Amygdala (tissue), 56 donors: ENCODE measurements around the gene ICOS.

Experiments used
- DNase-seq, 56 donors: peaks; one replicate each; lab custom pipeline; 2025; lab: John Stamatoyannopoulos, UW

Gene ICOS

GRCh38 chr2:204004912-204005311 lies 68.3 kb downstream of the ICOS start:
- DNase-seq = no peak

DNA sequence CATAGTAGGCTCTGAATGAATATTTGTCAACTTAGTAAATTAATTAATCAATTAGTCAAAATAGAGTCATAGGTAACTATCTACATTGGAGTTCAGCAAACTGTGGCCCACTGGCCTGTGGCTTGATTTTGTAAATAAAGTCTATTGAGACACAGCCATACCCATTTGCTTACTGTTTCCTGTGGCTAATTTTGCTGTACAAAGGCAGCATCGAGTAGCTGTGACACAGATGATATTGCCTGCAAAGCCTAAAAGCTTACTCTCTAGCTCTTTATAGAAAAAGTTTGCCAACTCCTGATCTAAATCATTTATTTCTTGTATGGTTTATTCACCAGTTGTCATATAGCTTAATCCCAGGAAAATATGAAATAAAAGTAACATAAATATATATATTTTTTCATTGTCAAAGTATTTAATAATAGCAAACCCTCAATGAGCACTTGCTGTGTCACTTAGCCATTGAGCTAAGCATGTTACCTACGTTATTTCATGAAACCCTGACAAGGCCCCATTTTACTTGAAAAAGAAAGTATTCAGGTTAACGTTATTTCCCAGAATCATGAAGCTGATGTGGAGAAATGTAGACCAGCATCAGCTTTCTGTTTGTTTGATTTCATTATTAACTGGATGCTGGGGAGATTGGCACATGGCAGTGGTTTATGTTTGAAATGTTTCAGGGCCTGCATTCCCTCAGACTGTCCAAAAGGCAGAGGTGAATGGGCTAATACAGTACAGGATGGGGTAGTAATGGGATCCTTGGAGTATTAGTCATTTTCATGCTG lies 69.6 kb downstream of the ICOS start:
- DNase-seq = no peak

- DNase-seq = no peak
Observed at GRCh38 chr2:204008352-204008751, 71.8 kb downstream of the ICOS start.

- peak in 2 of 56 donors; percentile 0 to 3 for DNase-seq
Observed at GRCh38 chr2:204010628-204011560, 74.3 kb downstream of the ICOS start.
